Endothelial cell (in vitro differentiated cells): Measurements from ENCODE around the gene THY1. TPM values are rescaled to one million over a fixed set of nuclear protein-coding genes. Genes with fewer than 3 reads are reported as not detected.
"Not testable (repeated sequence)": the region's sequence is repeated elsewhere in the genome, so short reads cannot be mapped to it uniquely, and the experiment has no call there.

Experiments
- DNase-seq: peaks from one replicate; pipeline ENCODE4 v3.0.0; 2021; ENCODE audit warnings: low spot score
- H3K27ac Mint-ChIP-seq: one replicate; pipeline ENCODE4 v1.8.0; 2021; ENCODE audit warnings: mixed read lengths, inconsistent platforms; ENCODE audit not compliant: unreplicated experiment
- H3K27me3 Mint-ChIP-seq: one replicate; pipeline ENCODE4 v1.8.0; 2021; ENCODE audit warnings: mild to moderate bottlenecking, moderate library complexity, mixed read lengths, inconsistent platforms; ENCODE audit not compliant: unreplicated experiment
- H3K36me3 Mint-ChIP-seq: one replicate; pipeline ENCODE4 v1.8.0; 2021; ENCODE audit warnings: mild to moderate bottlenecking, low read depth, mixed read lengths, inconsistent platforms; ENCODE audit not compliant: unreplicated experiment
- H3K4me1 Mint-ChIP-seq: one replicate; pipeline ENCODE4 v1.8.0; 2021; ENCODE audit warnings: mild to moderate bottlenecking, mixed read lengths, inconsistent platforms; ENCODE audit not compliant: unreplicated experiment
- H3K4me3 Mint-ChIP-seq: one replicate; pipeline ENCODE4 v1.8.0; 2021; ENCODE audit warnings: mild to moderate bottlenecking, mixed read lengths, inconsistent platforms; ENCODE audit not compliant: unreplicated experiment
- H3K9me3 Mint-ChIP-seq: one replicate; pipeline ENCODE4 v1.8.0; 2021; ENCODE audit warnings: mixed read lengths, inconsistent platforms; ENCODE audit not compliant: unreplicated experiment
- total RNA-seq: library from RNA; stranded (reverse); fragmentation: NEBNext Ultra II Directional; extraction: Animal tissue kit (Norgen Biotek cat#: 25700); gene quantifications from one replicate; pipeline ENCODE4 v1.2.1, GENCODE V29; 2021; ENCODE audit not compliant: unreplicated experiment
- TF ChIP-seq, protein P1 (sequence below): fragments of 200-600 bp; sonication (generic); IDR thresholded peaks from one replicate; pipeline ENCODE4 v1.5.0; 2021; ENCODE audit warnings: antibody characterized with exemption; ENCODE audit not compliant: unreplicated experiment

Gene THY1
- total RNA-seq, 1 donor from 2014 or later = 526 TPM

DNA sequence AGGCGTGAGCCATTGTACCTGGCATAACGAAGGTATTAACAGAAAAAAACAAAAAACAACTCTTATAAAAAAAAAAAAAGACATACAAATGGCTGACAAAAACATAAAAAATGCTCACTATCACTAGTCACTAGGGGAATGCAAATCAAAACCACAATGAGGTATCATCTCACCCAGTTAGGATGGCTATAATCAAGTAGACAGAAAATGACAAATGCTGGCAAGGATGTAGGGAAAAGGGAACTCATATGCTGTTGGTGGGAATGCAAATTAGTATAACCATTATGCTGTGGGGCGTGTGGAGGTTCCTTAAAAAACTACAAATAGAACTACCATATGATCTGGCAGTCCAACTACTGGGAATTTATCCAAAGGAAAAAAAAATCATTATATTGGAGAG is 17.0 kb downstream of the THY1 start:
- Mint-ChIP-seq H3K27ac (no peak overlapping the region), H3K9me3 (no peaks in the 10 kb centered on the region), H3K4me3 (no peak overlapping the region), H3K36me3 (no peaks in the 10 kb centered on the region), H3K4me1 (no peaks in the 10 kb centered on the region), H3K27me3 (peaks cover 4% of the 10 kb centered on the region)
- TF ChIP-seq, protein P1, sequence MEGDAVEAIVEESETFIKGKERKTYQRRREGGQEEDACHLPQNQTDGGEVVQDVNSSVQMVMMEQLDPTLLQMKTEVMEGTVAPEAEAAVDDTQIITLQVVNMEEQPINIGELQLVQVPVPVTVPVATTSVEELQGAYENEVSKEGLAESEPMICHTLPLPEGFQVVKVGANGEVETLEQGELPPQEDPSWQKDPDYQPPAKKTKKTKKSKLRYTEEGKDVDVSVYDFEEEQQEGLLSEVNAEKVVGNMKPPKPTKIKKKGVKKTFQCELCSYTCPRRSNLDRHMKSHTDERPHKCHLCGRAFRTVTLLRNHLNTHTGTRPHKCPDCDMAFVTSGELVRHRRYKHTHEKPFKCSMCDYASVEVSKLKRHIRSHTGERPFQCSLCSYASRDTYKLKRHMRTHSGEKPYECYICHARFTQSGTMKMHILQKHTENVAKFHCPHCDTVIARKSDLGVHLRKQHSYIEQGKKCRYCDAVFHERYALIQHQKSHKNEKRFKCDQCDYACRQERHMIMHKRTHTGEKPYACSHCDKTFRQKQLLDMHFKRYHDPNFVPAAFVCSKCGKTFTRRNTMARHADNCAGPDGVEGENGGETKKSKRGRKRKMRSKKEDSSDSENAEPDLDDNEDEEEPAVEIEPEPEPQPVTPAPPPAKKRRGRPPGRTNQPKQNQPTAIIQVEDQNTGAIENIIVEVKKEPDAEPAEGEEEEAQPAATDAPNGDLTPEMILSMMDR = no peak
- DNase-seq = no peak

DNA sequence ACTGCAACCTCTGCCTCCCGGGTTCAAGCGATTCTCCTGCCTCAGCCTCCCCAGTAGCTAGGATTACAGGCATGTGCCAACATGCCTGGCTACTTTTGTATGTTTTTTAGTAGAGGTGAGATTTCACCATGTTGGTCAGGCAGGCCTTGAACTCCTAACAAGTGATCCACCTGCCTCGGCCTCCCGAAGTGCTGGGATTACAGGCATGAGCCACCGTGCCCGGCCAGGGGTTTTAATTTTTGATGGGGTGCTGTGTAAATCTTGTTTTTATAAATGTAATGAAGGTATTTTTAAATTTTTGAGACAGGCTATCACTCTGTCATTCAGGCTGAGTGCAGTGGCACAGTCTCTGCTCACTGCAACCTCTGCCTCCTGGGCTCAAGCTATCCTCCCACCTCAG is 17.5 kb downstream of the THY1 start:
- not testable (repeated sequence) for H3K4me3 Mint-ChIP-seq, H3K36me3 Mint-ChIP-seq, H3K9me3 Mint-ChIP-seq, H3K27ac Mint-ChIP-seq, H3K4me1 Mint-ChIP-seq, DNase-seq, H3K27me3 Mint-ChIP-seq

DNA sequence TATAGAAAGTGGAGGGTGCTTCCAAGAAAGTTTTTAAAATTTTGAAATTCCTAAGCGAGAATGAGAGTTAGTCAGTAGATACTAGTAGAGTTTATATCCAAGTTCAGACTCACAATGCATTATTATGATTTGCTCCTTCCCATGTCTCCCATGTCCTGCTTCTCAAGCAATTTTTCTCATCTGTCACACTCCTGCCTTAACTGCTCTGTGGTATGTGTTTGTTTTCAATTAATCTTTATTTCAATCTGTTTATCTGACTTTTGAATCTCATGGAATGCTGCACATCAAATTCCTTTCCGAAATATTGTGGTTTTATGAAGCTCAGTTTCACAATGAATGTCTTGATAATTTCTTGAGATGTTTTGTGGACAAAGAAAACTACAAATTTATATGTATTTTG is 18.1 kb downstream of the THY1 start:
- Mint-ChIP-seq H3K9me3 (no peaks in the 10 kb centered on the region), H3K4me1 (no peaks in the 10 kb centered on the region), H3K36me3 (no peaks in the 10 kb centered on the region), H3K27me3 (peaks cover 3% of the 10 kb centered on the region), H3K4me3 (no peak overlapping the region), H3K27ac (no peak overlapping the region)
- TF ChIP-seq, protein P1 = no peak
- no peak for DNase-seq

DNA sequence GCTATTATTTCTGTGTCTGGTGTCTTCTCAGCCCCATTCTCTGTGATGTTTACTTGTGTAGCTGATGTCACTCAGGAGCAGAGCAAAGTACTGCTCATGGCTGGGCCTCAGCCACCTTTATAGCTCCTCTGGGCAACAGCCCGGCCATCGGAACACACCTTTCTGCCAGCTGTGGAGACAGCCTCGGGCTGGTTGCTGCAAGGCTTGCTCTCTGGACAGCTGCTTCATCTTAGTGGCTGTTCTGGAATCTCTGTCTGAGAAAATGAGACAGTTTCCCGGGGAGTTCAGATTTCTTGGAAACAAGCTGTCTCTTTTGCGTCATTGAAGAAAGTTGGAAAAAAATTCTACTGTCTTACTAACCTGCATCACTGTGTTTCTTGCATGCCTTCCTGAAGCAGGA is 20.0 kb downstream of the THY1 start:
- Mint-ChIP-seq H3K27ac (no peak overlapping the region), H3K27me3 (peaks cover 2% of the 10 kb centered on the region), H3K36me3 (no peaks in the 10 kb centered on the region), H3K9me3 (no peaks in the 10 kb centered on the region), H3K4me1 (no peaks in the 10 kb centered on the region), H3K4me3 (no peak overlapping the region)
- no peak for DNase-seq
- TF ChIP-seq, protein P1 = no peak

DNA sequence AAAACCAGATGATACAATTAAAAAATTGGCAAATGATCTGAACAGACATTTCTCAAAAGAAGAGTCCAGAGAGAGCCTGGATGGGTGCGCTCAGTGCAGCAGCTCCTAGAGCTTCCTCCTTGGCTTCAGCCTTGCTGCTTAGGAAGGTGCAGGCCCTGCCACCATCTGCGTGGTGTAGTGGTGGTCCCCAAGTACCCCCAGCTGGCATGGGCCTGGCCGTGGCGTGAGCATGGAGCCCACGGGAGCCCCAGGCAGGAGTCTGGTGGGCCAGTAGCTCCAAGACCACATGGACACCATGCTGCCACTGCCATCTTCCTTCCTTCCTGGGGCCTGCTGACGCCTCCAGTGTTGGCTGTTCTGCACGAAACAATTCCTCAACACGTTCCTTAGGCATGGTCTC is 20.5 kb downstream of the THY1 start:
- H3K27me3 Mint-ChIP-seq = peaks cover 2% of the 10 kb centered on the region
- no peaks in the 10 kb centered on the region for H3K36me3 Mint-ChIP-seq
- no peak for DNase-seq
- no peak overlapping the region for H3K27ac Mint-ChIP-seq
- no peaks in the 10 kb centered on the region for H3K4me1 Mint-ChIP-seq
- H3K9me3 Mint-ChIP-seq = no peaks in the 10 kb centered on the region
- no peak overlapping the region for H3K4me3 Mint-ChIP-seq
- TF ChIP-seq, protein P1 = no peak

DNA sequence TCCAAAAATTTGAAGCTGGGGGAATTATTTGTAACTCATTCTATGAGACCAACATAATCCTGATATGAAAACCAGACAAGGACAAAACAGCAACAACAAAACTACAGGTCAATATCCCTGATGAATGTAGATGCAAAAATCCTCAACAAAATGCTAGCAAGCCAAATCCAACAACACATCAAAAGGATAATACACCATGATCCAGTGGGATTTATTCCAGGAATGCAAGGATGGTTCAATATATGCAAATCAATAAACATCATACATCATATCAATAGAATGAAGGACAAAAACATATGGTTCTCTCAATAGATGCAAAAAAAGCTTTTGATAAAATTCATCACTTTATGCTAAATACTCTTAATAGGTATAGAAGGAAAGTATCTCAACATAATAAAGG is 22.1 kb downstream of the THY1 start:
- Mint-ChIP-seq H3K9me3 (no peaks in the 10 kb centered on the region), H3K27ac (no peak overlapping the region), H3K27me3 (peaks cover 2% of the 10 kb centered on the region), H3K36me3 (no peaks in the 10 kb centered on the region), H3K4me3 (no peak overlapping the region), H3K4me1 (no peaks in the 10 kb centered on the region)
- TF ChIP-seq, protein P1 = no peak
- DNase-seq = no peak
